Right lobe of liver (tissue), 4 donors: ENCODE measurements around the gene FBXL12.

Source experiments
- POLR2A ChIP-seq: fragments of 450-650 bp; IDR thresholded peaks from one replicate; pipeline ENCODE4 v1.6.1; 2017; ENCODE audit warnings: antibody characterized with exemption, mild to moderate bottlenecking
- TF ChIP-seq, protein P1 (sequence below), 4 donors: fragments of 200-600 bp in 3 of 4; fragments of 450-650 bp in 1 of 4; IDR thresholded peaks; one replicate each; pipeline versions ENCODE4 v1.5.1 to v1.8.0; 2016 to 2022; ENCODE audit warnings: antibody characterized with exemption in 4 of 4, mild to moderate bottlenecking in 2 of 4
- donor health status: DM: no; HTN: no; CAD: no.
- donor health status: DM: no; HTN: no; CAD: no.
- donor health status: DM: no; HTN: yes; CAD: no.

DNA sequence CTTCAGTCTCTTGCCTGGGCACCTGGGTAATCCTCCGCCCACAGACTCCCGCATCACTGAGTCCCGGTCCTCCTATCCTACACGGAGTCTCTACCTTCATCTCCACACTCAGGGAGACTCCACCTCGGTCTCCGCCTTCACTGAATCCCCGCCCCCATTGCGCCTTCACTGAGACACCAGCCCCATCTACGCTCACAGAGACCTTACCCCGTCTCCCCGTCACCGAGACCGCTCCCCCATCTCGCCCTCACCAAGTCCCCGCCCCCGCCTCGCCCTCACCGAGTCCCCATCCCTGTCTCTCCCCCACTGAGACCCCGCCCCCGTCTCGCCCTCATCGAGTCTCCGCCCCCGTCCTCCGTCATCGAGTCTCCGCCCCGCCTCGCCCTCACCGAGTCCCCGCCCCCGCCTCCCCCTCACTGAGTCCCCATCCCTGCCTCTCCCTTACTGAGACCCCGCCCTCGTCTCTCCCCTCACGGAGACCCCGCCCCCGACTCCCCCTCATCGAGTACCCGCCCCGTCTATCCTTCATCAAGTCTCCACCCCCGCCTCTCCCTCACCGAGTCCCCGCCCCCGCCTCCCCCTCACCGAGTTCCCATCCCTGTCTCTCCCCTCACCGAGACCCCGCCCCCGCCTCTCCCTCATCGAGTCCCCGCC is 27.2 kb downstream of the FBXL12 start:
- TF ChIP-seq, protein P1, sequence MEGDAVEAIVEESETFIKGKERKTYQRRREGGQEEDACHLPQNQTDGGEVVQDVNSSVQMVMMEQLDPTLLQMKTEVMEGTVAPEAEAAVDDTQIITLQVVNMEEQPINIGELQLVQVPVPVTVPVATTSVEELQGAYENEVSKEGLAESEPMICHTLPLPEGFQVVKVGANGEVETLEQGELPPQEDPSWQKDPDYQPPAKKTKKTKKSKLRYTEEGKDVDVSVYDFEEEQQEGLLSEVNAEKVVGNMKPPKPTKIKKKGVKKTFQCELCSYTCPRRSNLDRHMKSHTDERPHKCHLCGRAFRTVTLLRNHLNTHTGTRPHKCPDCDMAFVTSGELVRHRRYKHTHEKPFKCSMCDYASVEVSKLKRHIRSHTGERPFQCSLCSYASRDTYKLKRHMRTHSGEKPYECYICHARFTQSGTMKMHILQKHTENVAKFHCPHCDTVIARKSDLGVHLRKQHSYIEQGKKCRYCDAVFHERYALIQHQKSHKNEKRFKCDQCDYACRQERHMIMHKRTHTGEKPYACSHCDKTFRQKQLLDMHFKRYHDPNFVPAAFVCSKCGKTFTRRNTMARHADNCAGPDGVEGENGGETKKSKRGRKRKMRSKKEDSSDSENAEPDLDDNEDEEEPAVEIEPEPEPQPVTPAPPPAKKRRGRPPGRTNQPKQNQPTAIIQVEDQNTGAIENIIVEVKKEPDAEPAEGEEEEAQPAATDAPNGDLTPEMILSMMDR (IDR thresholded peaks at IDR 0.05): no peak
- TF ChIP-seq POLR2A: no peak
